Nephron progenitor cell (in vitro differentiated cells): ENCODE data around the gene FLVCR1.

Source experiments
- DNase-seq: peaks from one replicate; pipeline ENCODE4 v3.0.0; 2021
- H3K27ac Mint-ChIP-seq: 2 replicates; pipeline ENCODE4 v1.8.0; 2021; ENCODE audit warnings: mild to moderate bottlenecking, moderate library complexity, mixed read lengths
- H3K27me3 Mint-ChIP-seq: 2 replicates; pipeline ENCODE4 v1.8.0; 2021; ENCODE audit warnings: mild to moderate bottlenecking, low read depth, mixed read lengths; ENCODE audit not compliant: poor library complexity
- H3K36me3 Mint-ChIP-seq: 2 replicates; pipeline ENCODE4 v1.8.0; 2021; ENCODE audit warnings: low read depth, mixed read lengths
- H3K4me1 Mint-ChIP-seq: 2 replicates; pipeline ENCODE4 v1.8.0; 2021; ENCODE audit warnings: mixed read lengths
- H3K4me3 Mint-ChIP-seq: 2 replicates; pipeline ENCODE4 v1.8.0; 2021; ENCODE audit warnings: mild to moderate bottlenecking, moderate library complexity, mixed read lengths
- H3K9me3 Mint-ChIP-seq: 2 replicates; pipeline ENCODE4 v1.8.0; 2021; ENCODE audit warnings: mild to moderate bottlenecking, moderate library complexity, mixed read lengths
- CTCF ChIP-seq: fragments of 200-600 bp; sonication (generic); IDR thresholded peaks from 2 replicates; pipeline ENCODE4 v1.5.0; 2021; ENCODE audit warnings: antibody characterized with exemption

FLVCR1 gene

GRCh38 chr1:212871976-212872375 lies 13.9 kb downstream of the FLVCR1 start:
- DNase-seq: no peak
- Mint-ChIP-seq H3K4me3 (no peak overlapping the region), H3K4me1 (no peaks in the 10 kb centered on the region), H3K36me3 (peaks cover 41% of the 10 kb centered on the region), H3K27ac (no peak overlapping the region), H3K9me3 (no peaks in the 10 kb centered on the region), H3K27me3 (no peaks in the 10 kb centered on the region)
- no peak for TF ChIP-seq CTCF

- H3K4me3 Mint-ChIP-seq: no peak overlapping the region
- H3K9me3 Mint-ChIP-seq: no peaks in the 10 kb centered on the region
- peaks cover 49% of the 10 kb centered on the region for H3K36me3 Mint-ChIP-seq
- TF ChIP-seq CTCF: no peak
- H3K27ac Mint-ChIP-seq: no peak overlapping the region
- no peak for DNase-seq
- H3K4me1 Mint-ChIP-seq: no peaks in the 10 kb centered on the region
- no peaks in the 10 kb centered on the region for H3K27me3 Mint-ChIP-seq
These were observed 15.4 kb downstream of the FLVCR1 start for GRCh38 chr1:212873518-212873917.

GRCh38 chr1:212878418-212878817 lies 20.3 kb downstream of the FLVCR1 start:
- H3K27ac Mint-ChIP-seq: no peak overlapping the region
- H3K4me1 Mint-ChIP-seq: no peaks in the 10 kb centered on the region
- no peak overlapping the region for H3K4me3 Mint-ChIP-seq
- H3K36me3 Mint-ChIP-seq: peaks cover 61% of the 10 kb centered on the region
- no peaks in the 10 kb centered on the region for H3K9me3 Mint-ChIP-seq
- no peak for TF ChIP-seq CTCF
- no peak for DNase-seq
- H3K27me3 Mint-ChIP-seq: no peaks in the 10 kb centered on the region

GRCh38 chr1:212879947-212880690 lies 22.0 kb downstream of the FLVCR1 start:
- no peak for DNase-seq
- peak overlapping the region; percentile 29 for H3K27ac Mint-ChIP-seq
- H3K27me3 Mint-ChIP-seq: no peaks in the 10 kb centered on the region
- H3K36me3 Mint-ChIP-seq: peaks cover 67% of the 10 kb centered on the region
- H3K4me1 Mint-ChIP-seq: no peaks in the 10 kb centered on the region
- no peak overlapping the region for H3K4me3 Mint-ChIP-seq
- no peaks in the 10 kb centered on the region for H3K9me3 Mint-ChIP-seq
- no peak for TF ChIP-seq CTCF

- Mint-ChIP-seq H3K36me3 (peaks cover 81% of the 10 kb centered on the region), H3K4me1 (no peaks in the 10 kb centered on the region), H3K9me3 (no peaks in the 10 kb centered on the region), H3K27me3 (no peaks in the 10 kb centered on the region), H3K4me3 (no peak overlapping the region), H3K27ac (no peak overlapping the region)
- no peak for TF ChIP-seq CTCF
- no peak for DNase-seq
These were observed 26.5 kb downstream of the FLVCR1 start for GRCh38 chr1:212884592-212884991.

GRCh38 chr1:212892108-212892507 lies 34.0 kb downstream of the FLVCR1 start:
- Mint-ChIP-seq H3K4me1 (no peaks in the 10 kb centered on the region), H3K4me3 (no peak overlapping the region), H3K27ac (no peak overlapping the region), H3K36me3 (peaks cover 91% of the 10 kb centered on the region), H3K27me3 (no peaks in the 10 kb centered on the region), H3K9me3 (no peaks in the 10 kb centered on the region)
- TF ChIP-seq CTCF: no peak
- DNase-seq: no peak
